SKM-1 (cell line): ENCODE data around the gene KRT79.

Experiments used
- DNase-seq: peaks from one replicate; lab custom pipeline; 2025; ENCODE audit not compliant: unreplicated experiment; lab: John Stamatoyannopoulos, UW

The KRT79 gene

GRCh38 chr12:52836042-52836466 lies 1.9 kb upstream of the KRT79 start:
- no peak for DNase-seq

- DNase-seq: no peak
These were observed 1.3 kb upstream of the KRT79 start for GRCh38 chr12:52835271-52836041.

- DNase-seq: no peak
These were observed 553 bp upstream of the KRT79 start for GRCh38 chr12:52834727-52835001.

GRCh38 chr12:52832985-52833905 lies 866 bp downstream of the KRT79 start:
- no peak for DNase-seq

- no peak for DNase-seq
These were observed 1.7 kb downstream of the KRT79 start for GRCh38 chr12:52832451-52832850.

GRCh38 chr12:52831251-52831650 lies 2.9 kb downstream of the KRT79 start:
- DNase-seq: no peak

- no peak for DNase-seq
These were observed 3.9 kb downstream of the KRT79 start for GRCh38 chr12:52829986-52830770.

- no peak for DNase-seq
These were observed 5.5 kb downstream of the KRT79 start for GRCh38 chr12:52828591-52829021.

- no peak for DNase-seq
These were observed 6.0 kb downstream of the KRT79 start for GRCh38 chr12:52828156-52828555.

- DNase-seq: no peak
These were observed 6.5 kb downstream of the KRT79 start for GRCh38 chr12:52827499-52828090.

GRCh38 chr12:52826611-52827498 lies 7.3 kb downstream of the KRT79 start:
- no peak for DNase-seq

- DNase-seq: no peak
These were observed 8.2 kb downstream of the KRT79 start for GRCh38 chr12:52825961-52826360.

GRCh38 chr12:52824741-52825410 lies 9.2 kb downstream of the KRT79 start:
- DNase-seq: no peak

GRCh38 chr12:52823761-52824450 lies 10.2 kb downstream of the KRT79 start:
- DNase-seq: no peak

GRCh38 chr12:52822771-52823510 lies 11.2 kb downstream of the KRT79 start:
- no peak for DNase-seq

- DNase-seq: no peak
These were observed 12.1 kb downstream of the KRT79 start for GRCh38 chr12:52821826-52822660.

- DNase-seq: no peak
These were observed 12.9 kb downstream of the KRT79 start for GRCh38 chr12:52821071-52821730.
